ENCODE measurements around the gene MGAT4A. TPM values are rescaled to one million over a fixed set of nuclear protein-coding genes. Genes with fewer than 3 reads are reported as not detected.

MGAT4A gene
- total RNA-seq, 2 experiments from 2014 or later: 200 to 204 TPM

DNA sequence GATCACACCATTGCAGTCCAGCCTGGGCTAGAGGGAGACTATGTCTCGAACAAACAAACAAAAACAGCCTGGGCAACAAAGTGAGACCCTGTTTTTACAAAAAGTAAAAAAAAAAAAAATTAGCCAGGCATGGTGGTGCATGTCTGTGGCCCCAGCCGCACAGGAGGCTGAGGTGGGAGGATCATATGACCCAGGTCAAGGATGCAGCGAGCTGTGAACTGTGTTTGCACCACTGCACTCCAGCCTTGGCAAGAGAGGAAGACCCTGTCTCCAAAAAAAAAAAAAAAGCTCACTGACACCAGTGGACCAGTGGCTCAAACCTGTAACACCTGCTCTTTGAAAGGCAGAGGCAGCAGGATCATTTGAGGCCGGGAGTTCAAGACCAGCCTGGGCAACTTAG, 82.5 kb downstream of the MGAT4A start:
- Histone ChIP-seq H3K4me1 (ENCODE audit: insufficient read depth, low read length) (peaks cover 17% of the 10 kb centered on the region), H3K4me3 (ENCODE audit: low read length) (no peak overlapping the region), H3K36me3 (ENCODE audit: insufficient read depth, low read length) (peaks cover 67% of the 10 kb centered on the region), H3K9me3 (ENCODE audit: control insufficient read depth in 1 of 2, insufficient read depth in 1 of 2, low read length in 2 of 2) (peaks cover 0 to 6% of the 10 kb centered on the region in 2 experiments), H3K27me3 (ENCODE audit: control insufficient read depth in 1 of 2, insufficient read depth in 2 of 2, low read length in 2 of 2) (no peaks in the 10 kb centered on the region), H3K27ac (ENCODE audit: low read depth in 1 of 2, low read length in 2 of 2) (peak overlapping the region in 1 of 2 donors; percentile 55)
- Mint-ChIP-seq H3K27ac (peak overlapping the region; percentile 92), H3K9me3 (peaks cover 5% of the 10 kb centered on the region), H3K4me1 (ENCODE audit: low read depth) (peaks cover 58% of the 10 kb centered on the region), H3K36me3 (ENCODE audit: low read depth) (peaks cover 95% of the 10 kb centered on the region), H3K27me3 (no peaks in the 10 kb centered on the region), H3K4me3 (no peak overlapping the region)
- intact Hi-C loops (cut with DNase I, micrococcal nuclease): loop anchor here (2.0 to 10.0 kb wide), 8 partner anchors 14 to 532 kb away; partner anchors contain the start of genes MITD1 (in 1 of the 2) and MRPL30 (in 1 of the 2)
- CTCF ChIA-PET: interaction anchor here (0.8 to 2.0 kb wide), 5 partner anchors 9 to 418 kb away, joined by 3 to 67 read pairs (median 4); no protein-coding TSS in a partner anchor
- POLR2A ChIA-PET: interaction anchor here (1.4 to 1.9 kb wide), 3 partner anchors 64 to 493 kb away, joined by 3 to 30 read pairs (median 5); partner anchors contain the start of gene C2orf15
- DNase-seq: no peak
- TF ChIP-seq, protein P1, sequence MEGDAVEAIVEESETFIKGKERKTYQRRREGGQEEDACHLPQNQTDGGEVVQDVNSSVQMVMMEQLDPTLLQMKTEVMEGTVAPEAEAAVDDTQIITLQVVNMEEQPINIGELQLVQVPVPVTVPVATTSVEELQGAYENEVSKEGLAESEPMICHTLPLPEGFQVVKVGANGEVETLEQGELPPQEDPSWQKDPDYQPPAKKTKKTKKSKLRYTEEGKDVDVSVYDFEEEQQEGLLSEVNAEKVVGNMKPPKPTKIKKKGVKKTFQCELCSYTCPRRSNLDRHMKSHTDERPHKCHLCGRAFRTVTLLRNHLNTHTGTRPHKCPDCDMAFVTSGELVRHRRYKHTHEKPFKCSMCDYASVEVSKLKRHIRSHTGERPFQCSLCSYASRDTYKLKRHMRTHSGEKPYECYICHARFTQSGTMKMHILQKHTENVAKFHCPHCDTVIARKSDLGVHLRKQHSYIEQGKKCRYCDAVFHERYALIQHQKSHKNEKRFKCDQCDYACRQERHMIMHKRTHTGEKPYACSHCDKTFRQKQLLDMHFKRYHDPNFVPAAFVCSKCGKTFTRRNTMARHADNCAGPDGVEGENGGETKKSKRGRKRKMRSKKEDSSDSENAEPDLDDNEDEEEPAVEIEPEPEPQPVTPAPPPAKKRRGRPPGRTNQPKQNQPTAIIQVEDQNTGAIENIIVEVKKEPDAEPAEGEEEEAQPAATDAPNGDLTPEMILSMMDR (IDR thresholded peaks at IDR 0.05): no peak
- no peak for ATAC-seq (ENCODE audit: poor library complexity)

DNA sequence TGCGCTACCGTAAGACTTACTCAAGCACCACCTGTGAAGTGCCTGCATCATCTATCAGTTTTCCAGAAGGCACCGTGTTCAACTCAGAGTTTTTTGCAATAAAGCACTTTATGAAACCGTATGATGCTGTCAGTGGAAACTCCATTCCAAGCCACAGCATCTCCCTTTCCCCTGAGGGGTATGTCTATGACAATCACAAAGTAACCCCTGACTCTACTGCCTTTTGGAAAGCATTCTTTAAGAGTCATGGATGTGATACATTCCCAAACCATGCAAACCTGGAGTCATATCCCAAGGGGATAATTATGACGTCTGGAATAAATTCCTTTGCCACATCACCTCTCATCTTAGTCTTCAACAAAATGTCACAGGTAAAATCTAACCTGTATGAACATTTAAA, 83.3 kb downstream of the MGAT4A start:
- ChIA-PET CTCF (no interaction called here), POLR2A (no interaction called here)
- H3K4me1 Mint-ChIP-seq (ENCODE audit: low read depth): peaks cover 54% of the 10 kb centered on the region
- H3K27ac Mint-ChIP-seq: peak overlapping the region; percentile 77
- Histone ChIP-seq H3K4me3 (ENCODE audit: low read length) (no peak overlapping the region), H3K9me3 (ENCODE audit: control insufficient read depth in 1 of 2, insufficient read depth in 1 of 2, low read length in 2 of 2) (peaks cover 0 to 6% of the 10 kb centered on the region in 2 experiments), H3K36me3 (ENCODE audit: insufficient read depth, low read length) (peaks cover 73% of the 10 kb centered on the region), H3K27me3 (ENCODE audit: control insufficient read depth in 1 of 2, insufficient read depth in 2 of 2, low read length in 2 of 2) (no peaks in the 10 kb centered on the region), H3K27ac (ENCODE audit: low read depth in 1 of 2, low read length in 2 of 2) (no peak overlapping the region), H3K4me1 (ENCODE audit: insufficient read depth, low read length) (peaks cover 15% of the 10 kb centered on the region)
- H3K9me3 Mint-ChIP-seq: peaks cover 5% of the 10 kb centered on the region
- no peak overlapping the region for H3K4me3 Mint-ChIP-seq
- H3K36me3 Mint-ChIP-seq (ENCODE audit: low read depth): peaks cover 95% of the 10 kb centered on the region
- DNase-seq (no peak), ATAC-seq (ENCODE audit: poor library complexity) (no peak)
- intact Hi-C loops (cut with DNase I, micrococcal nuclease): loop anchor here (2.0 to 10.0 kb wide), 8 partner anchors 13 to 533 kb away; partner anchors contain the start of genes MITD1 (in 1 of the 2) and MRPL30 (in 1 of the 2)
- H3K27me3 Mint-ChIP-seq: no peaks in the 10 kb centered on the region
- TF ChIP-seq, protein P1 (IDR thresholded peaks at IDR 0.05): no peak

DNA sequence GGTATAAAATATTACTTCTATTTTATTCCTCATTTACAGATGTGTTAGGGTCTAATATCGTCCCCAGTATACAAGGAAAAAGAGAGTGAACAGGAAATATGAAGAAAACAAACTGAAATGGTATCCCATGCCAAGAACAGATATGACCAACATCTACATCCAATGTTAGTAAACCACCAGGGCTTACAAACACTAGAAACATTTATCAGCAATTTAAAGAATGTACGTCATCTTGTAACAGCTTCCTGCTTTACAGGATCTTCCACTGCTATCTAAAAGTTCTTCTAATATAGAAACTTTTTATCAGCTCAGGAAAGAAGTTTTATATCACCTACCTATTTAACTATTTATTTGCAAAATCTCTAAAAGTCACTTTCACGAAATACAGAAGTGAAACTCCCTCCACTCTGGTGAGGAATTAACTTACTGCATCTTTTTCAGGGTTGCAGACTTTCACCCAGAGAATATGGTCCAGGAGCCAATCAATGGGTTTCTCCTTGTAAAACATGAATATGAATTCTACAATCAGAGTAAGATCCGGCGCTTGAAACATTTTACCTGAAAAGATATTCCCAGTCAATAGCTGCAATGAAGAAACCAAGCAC, 87.3 kb downstream of the MGAT4A start:
- TF ChIP-seq, protein P1 (IDR thresholded peaks at IDR 0.05): no peak

More for the DNA sequence above, 87.3 kb downstream of the MGAT4A start:
- POLR2A ChIA-PET: no interaction called here
- Mint-ChIP-seq H3K9me3 (no peaks in the 10 kb centered on the region), H3K4me3 (no peak overlapping the region), H3K27me3 (no peaks in the 10 kb centered on the region), H3K27ac (peak overlapping the region; percentile 77), H3K36me3 (ENCODE audit: low read depth) (peaks cover 90% of the 10 kb centered on the region), H3K4me1 (ENCODE audit: low read depth) (peaks cover 24% of the 10 kb centered on the region)
- no peak for DNase-seq
- Histone ChIP-seq H3K4me3 (ENCODE audit: low read length) (no peak overlapping the region), H3K27ac (ENCODE audit: low read depth in 1 of 2, low read length in 2 of 2) (no peak overlapping the region), H3K36me3 (ENCODE audit: insufficient read depth, low read length) (peaks cover 90% of the 10 kb centered on the region), H3K27me3 (ENCODE audit: control insufficient read depth in 1 of 2, insufficient read depth in 2 of 2, low read length in 2 of 2) (no peaks in the 10 kb centered on the region), H3K9me3 (ENCODE audit: control insufficient read depth in 1 of 2, insufficient read depth in 1 of 2, low read length in 2 of 2) (no peaks in the 10 kb centered on the region), H3K4me1 (ENCODE audit: insufficient read depth, low read length) (peaks cover 7% of the 10 kb centered on the region)
- ATAC-seq (ENCODE audit: poor library complexity): no peak
- intact Hi-C loops (cut with DNase I, micrococcal nuclease): loop anchor here in 1 of 2 experiments (10.0 kb wide), 1 partner anchor 421 kb away; no protein-coding TSS in a partner anchor
- CTCF ChIA-PET: no interaction called here
